Right atrium auricular region (tissue), 2 donors: ENCODE results near the gene FAM81B. TPM values are rescaled to one million over a fixed set of nuclear protein-coding genes. Genes with fewer than 3 reads are reported as not detected.

ENCODE experiments used
- DNase-seq: peaks from one replicate; pipeline ENCODE4 v3.0.0-alpha.2; 2019; ENCODE audit warnings: low spot score
- H3K27ac ChIP-seq, 2 donors: fragments of 200-600 bp; sonication (generic); 1 replicate in 1 of 2; 2 replicates in 1 of 2; pipeline ENCODE4 v1.5.1; 2016 to 2019
- H3K27me3 ChIP-seq, 2 donors: fragments of 200-600 bp; sonication (generic); one replicate each; pipeline versions ENCODE4 v1.5.1 to v1.6.0; 2017 to 2019
- H3K36me3 ChIP-seq: fragments of 200-600 bp; sonication (generic); one replicate; pipeline ENCODE4 v1.5.1; 2016
- H3K4me1 ChIP-seq, 2 donors: fragments of 200-600 bp; sonication (generic); one replicate each; pipeline versions ENCODE4 v1.5.1 to v1.6.0; 2017 to 2019
- H3K4me3 ChIP-seq, 2 donors: fragments of 200-600 bp; sonication (generic); 1 replicate in 1 of 2; 2 replicates in 1 of 2; pipeline ENCODE4 v1.5.1; 2017 to 2019; ENCODE audit warnings: mild to moderate bottlenecking in 1 of 2, moderate library complexity in 1 of 2
- H3K9me3 ChIP-seq, 2 donors: fragments of 200-600 bp; sonication (generic); one replicate each; pipeline ENCODE4 v1.5.1; 2019
- total RNA-seq, 2 donors: library from RNA; depleted of rRNA; stranded (reverse); fragments of >200 nt; gene quantifications; one replicate each; pipeline ENCODE4 v1.1.0, GENCODE V29; 2016
- TF ChIP-seq, protein P1 (sequence below), 2 donors: fragments of 200-600 bp; sonication (generic); IDR thresholded peaks; one replicate each; pipeline ENCODE4 v1.5.1; 2019; ENCODE audit warnings: antibody characterized with exemption in 2 of 2

The FAM81B gene
- total RNA-seq, 2 donors from 2014 or later = 3.5 to 24.7 TPM

DNA sequence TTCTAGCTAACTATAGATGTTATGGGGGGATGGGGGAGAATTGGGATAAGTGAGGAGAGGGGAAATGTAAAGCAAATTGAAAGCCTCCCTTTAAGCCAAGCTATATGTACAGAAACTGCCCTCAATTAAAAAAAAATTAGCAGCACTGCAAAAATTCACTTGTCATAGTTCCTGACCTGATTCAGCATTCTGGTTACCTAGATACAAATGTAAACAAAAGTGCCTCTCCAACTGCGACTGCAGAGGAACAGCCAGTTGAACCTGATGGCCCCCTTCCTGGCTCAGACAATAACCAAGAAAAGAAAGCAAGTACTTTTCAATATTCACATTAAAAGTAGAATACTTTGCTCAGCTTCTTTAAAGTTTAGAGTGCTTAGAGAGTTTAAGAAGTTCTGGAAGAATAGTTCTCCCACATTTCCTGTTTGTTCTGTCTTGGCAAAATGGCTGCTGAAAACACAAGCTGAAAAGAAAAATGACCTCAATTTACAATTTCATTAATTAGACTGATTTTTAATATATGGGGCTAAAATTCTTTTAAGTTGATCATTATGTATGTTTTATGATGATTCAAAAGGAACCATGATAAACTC is 1.5 kb downstream of the FAM81B start:
- Histone ChIP-seq H3K4me3 (peak overlapping the region in 1 of 2 donors; percentile 20), H3K27ac (no peak overlapping the region), H3K36me3 (no peaks in the 10 kb centered on the region), H3K4me1 (no peaks in the 10 kb centered on the region), H3K9me3 (no peaks in the 10 kb centered on the region), H3K27me3 (no peaks in the 10 kb centered on the region)
- TF ChIP-seq, protein P1, sequence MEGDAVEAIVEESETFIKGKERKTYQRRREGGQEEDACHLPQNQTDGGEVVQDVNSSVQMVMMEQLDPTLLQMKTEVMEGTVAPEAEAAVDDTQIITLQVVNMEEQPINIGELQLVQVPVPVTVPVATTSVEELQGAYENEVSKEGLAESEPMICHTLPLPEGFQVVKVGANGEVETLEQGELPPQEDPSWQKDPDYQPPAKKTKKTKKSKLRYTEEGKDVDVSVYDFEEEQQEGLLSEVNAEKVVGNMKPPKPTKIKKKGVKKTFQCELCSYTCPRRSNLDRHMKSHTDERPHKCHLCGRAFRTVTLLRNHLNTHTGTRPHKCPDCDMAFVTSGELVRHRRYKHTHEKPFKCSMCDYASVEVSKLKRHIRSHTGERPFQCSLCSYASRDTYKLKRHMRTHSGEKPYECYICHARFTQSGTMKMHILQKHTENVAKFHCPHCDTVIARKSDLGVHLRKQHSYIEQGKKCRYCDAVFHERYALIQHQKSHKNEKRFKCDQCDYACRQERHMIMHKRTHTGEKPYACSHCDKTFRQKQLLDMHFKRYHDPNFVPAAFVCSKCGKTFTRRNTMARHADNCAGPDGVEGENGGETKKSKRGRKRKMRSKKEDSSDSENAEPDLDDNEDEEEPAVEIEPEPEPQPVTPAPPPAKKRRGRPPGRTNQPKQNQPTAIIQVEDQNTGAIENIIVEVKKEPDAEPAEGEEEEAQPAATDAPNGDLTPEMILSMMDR (IDR thresholded peaks at IDR 0.05) = no peak
- no peak for DNase-seq

DNA sequence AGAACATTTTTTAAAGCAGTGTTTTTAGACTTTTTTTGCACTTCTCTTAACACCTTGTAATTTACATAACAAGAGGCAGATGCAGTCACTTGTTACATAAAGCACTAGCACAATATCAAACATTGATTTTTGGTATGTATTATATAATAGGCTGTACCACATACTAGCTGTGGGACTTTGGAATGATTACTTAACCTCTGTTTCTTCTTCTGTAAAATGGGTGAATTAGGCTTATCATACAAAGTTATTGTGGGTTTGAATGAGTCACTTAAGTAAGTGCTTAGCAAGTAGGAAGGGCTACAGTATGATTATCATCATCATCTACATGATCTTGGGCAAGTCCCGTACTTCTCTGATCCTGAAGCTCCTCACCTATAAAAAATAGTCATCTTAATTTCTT is 2.1 kb downstream of the FAM81B start:
- Histone ChIP-seq H3K4me3 (peak overlapping the region in 1 of 2 donors; percentile 20), H3K27me3 (no peaks in the 10 kb centered on the region), H3K27ac (no peak overlapping the region), H3K36me3 (no peaks in the 10 kb centered on the region), H3K4me1 (no peaks in the 10 kb centered on the region), H3K9me3 (no peaks in the 10 kb centered on the region)
- TF ChIP-seq, protein P1 (IDR thresholded peaks at IDR 0.05) = no peak
- no peak for DNase-seq

DNA sequence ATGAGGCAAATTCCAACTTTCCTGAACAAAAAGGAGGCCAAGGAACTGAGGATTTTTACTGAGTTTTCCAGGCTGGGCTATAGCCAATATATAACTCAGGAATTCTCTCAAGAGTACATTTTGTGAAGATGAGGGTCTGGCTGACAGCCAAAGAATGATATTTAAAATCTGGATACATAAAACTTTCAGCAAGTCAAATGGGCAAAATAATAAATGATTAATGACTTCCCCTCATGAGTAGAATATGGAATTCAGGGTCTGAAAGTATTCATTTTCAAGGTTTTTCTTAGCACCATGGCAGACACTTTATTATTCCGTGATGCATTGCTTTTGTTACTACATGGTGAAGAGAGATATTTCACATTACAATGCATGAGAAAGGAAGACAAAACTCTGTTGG is 7.8 kb downstream of the FAM81B start:
- no peaks in the 10 kb centered on the region for H3K36me3 ChIP-seq
- H3K4me3 ChIP-seq = no peak overlapping the region
- no peaks in the 10 kb centered on the region for H3K27me3 ChIP-seq
- H3K4me1 ChIP-seq = no peaks in the 10 kb centered on the region
- TF ChIP-seq, protein P1 (IDR thresholded peaks at IDR 0.05) = no peak
- no peaks in the 10 kb centered on the region for H3K9me3 ChIP-seq
- H3K27ac ChIP-seq = no peak overlapping the region
- no peak for DNase-seq

DNA sequence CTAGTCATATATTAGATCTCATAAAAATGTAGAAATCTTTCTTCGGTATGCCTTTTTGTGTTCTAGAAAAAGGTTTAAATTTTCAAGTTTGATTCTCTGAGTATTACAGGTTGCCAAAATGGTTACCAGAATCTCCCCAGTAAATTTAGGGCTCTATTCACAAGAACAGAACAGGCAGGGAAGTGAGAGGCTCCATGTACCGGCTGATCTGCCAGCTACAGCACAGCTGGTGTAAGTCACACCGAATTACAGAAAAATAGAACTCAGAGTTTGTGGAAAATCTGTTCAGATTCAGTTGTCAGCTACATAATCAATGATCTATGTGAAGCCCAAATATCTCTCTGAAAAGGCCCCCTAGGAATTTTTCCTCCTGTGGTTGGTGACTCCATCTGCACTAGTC is 10.5 kb downstream of the FAM81B start:
- Histone ChIP-seq H3K36me3 (no peaks in the 10 kb centered on the region), H3K27ac (no peak overlapping the region), H3K4me3 (no peak overlapping the region), H3K4me1 (no peaks in the 10 kb centered on the region), H3K27me3 (no peaks in the 10 kb centered on the region), H3K9me3 (no peaks in the 10 kb centered on the region)
- TF ChIP-seq, protein P1 (IDR thresholded peaks at IDR 0.05) = no peak
- no peak for DNase-seq

DNA sequence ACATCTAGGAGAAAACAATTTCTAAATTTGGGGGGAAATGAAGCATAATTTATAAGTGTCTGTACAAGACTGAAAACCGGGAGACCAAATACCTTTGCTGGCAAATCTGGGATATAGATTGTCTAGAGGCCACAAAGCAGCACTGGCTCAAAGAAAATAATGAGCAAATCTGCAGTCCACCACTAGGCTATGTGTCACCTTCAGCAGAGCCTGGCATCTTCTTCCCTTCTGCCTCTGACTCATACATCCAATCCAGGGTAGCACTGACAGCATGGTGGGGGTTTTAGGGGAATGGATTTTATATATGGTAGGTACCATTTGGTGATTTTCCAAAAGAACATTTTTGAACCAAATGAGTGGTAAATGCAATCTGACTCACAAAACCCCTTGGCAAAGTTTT is 12.8 kb downstream of the FAM81B start:
- H3K27ac ChIP-seq = no peak overlapping the region
- H3K4me1 ChIP-seq = no peaks in the 10 kb centered on the region
- DNase-seq = no peak
- TF ChIP-seq, protein P1 (IDR thresholded peaks at IDR 0.05) = no peak
- H3K4me3 ChIP-seq = no peak overlapping the region
- H3K36me3 ChIP-seq = no peaks in the 10 kb centered on the region
- no peaks in the 10 kb centered on the region for H3K9me3 ChIP-seq
- H3K27me3 ChIP-seq = no peaks in the 10 kb centered on the region
